Right lobe of liver (tissue), 6 donors: ENCODE results near the gene DCC. TPM values are rescaled to one million over a fixed set of nuclear protein-coding genes. Genes with fewer than 3 reads are reported as not detected.
"Not testable (repeated sequence)": the region's sequence is repeated elsewhere in the genome, so short reads cannot be mapped to it uniquely, and the experiment has no call there.

Source experiments
- ATAC-seq, 4 donors: fragments of 200-7000 bp; cut with Tn5 transposase; one replicate each; pipeline ENCODE4 v1.9.1; 2020; ENCODE audit warnings: mild to moderate bottlenecking in 4 of 4, moderate library complexity in 4 of 4
- DNase-seq, 3 donors: peaks; one replicate each; pipeline ENCODE4 v3.0.0-alpha.2; 2020
- H3K27ac ChIP-seq, 3 donors: fragments of 200-600 bp; one replicate each; pipeline ENCODE4 v1.8.0; 2022
- H3K27me3 ChIP-seq, 2 donors: fragments of 200-600 bp; one replicate each; pipeline ENCODE4 v1.8.0; 2022
- H3K36me3 ChIP-seq, 4 donors: fragments of 200-600 bp; sonication (generic) in 1 of 4; one replicate each; pipeline versions ENCODE4 v1.5.1 to v1.8.0; 2017 to 2022; ENCODE audit warnings: control low read depth in 1 of 4
- H3K4me1 ChIP-seq, 4 donors: fragments of 200-600 bp; sonication (generic) in 1 of 4; one replicate each; pipeline versions ENCODE4 v1.5.1 to v1.8.0; 2017 to 2022; ENCODE audit warnings: control low read depth in 1 of 4
- H3K4me3 ChIP-seq, 3 donors: fragments of 200-600 bp; one replicate each; pipeline ENCODE4 v1.8.0; 2022
- H3K9me3 ChIP-seq, 4 donors: fragments of 200-600 bp; sonication (generic) in 1 of 4; one replicate each; pipeline versions ENCODE4 v1.5.1 to v1.8.0; 2017 to 2022; ENCODE audit warnings: control low read depth in 1 of 4
- POLR2A ChIP-seq: fragments of 450-650 bp; IDR thresholded peaks from one replicate; pipeline ENCODE4 v1.6.1; 2017; ENCODE audit warnings: antibody characterized with exemption, mild to moderate bottlenecking
- WGBS: methylation state at CpG from one replicate; pipeline ENCODE4 v1.1.6; 2018; ENCODE audit warnings: low coverage, low lambda C conversion rate; ENCODE audit not compliant: insufficient coverage; ENCODE audit errors: missing lambda C conversion rate; 5-methylcytosine and 5-hydroxymethylcytosine counted together
- intact Hi-C, 2 donors: fragments of 100-400 bp; cut with DNase I; formaldehyde crosslinking; loops; one replicate each; pipeline versions ENCODE4 v1.11.2 to v1.14.1; 2022
- total RNA-seq, 6 experiments: library from RNA; depleted of rRNA in 2 of 6; stranded (reverse); fragments of >200 nt in 2 of 6; fragmentation: NEBNext Ultra II Directional in 3 of 6; extraction: Animal tissue kit (Norgen Biotek cat#: 25700) in 3 of 6; gene quantifications; one replicate each; pipeline versions ENCODE4 v1.1.0 to v1.2.4, GENCODE V29; 2016 to 2023
- TF ChIP-seq, protein P1 (sequence below), 4 donors: fragments of 200-600 bp in 3 of 4; fragments of 450-650 bp in 1 of 4; IDR thresholded peaks; one replicate each; pipeline versions ENCODE4 v1.5.1 to v1.8.0; 2016 to 2022; ENCODE audit warnings: antibody characterized with exemption in 4 of 4, mild to moderate bottlenecking in 2 of 4
- donor health status: DM: no; HTN: yes; CAD: no.
- donor health status: DM: no; HTN: no; CAD: no.
- donor health status: DM: no; HTN: no; CAD: no.
- donor health status: DM: no; HTN: yes; CAD: no.
- donor health status: DM: no; HTN: yes; CAD: no.

DCC gene
- total RNA-seq, 6 experiments from 2014 or later, result 0.06 TPM; not detected in 5

DNA sequence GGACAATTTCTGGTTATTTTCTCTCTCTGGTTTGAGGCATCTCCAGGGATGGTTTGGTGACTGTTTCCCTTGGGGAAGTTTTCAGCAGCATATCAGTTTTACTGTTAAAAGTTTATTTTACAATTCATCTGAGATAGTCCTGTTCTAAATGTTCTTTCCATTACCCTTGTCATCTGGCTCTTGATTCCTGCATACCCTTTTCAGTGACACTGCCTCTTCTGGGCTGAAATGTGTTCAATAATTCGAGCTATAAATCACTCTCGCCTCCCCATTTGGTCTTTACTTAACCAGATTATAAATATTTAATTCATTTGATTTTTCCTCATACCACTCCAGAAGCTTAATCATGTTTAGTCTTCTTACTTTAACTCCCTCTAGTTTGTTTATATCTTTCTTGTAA, 9.5 kb downstream of the DCC start:
- H3K27me3 ChIP-seq, result no peaks in the 10 kb centered on the region
- ATAC-seq (no peak), DNase-seq (no peak)
- WGBS, result 45% methylated on average over 2 of the region's 2 CpGs
- H3K9me3 ChIP-seq, result no peaks in the 10 kb centered on the region
- intact Hi-C loops, result no loop called here
- H3K4me3 ChIP-seq, result no peak overlapping the region
- H3K4me1 ChIP-seq, result no peaks in the 10 kb centered on the region
- H3K36me3 ChIP-seq, result no peaks in the 10 kb centered on the region
- TF ChIP-seq, protein P1, sequence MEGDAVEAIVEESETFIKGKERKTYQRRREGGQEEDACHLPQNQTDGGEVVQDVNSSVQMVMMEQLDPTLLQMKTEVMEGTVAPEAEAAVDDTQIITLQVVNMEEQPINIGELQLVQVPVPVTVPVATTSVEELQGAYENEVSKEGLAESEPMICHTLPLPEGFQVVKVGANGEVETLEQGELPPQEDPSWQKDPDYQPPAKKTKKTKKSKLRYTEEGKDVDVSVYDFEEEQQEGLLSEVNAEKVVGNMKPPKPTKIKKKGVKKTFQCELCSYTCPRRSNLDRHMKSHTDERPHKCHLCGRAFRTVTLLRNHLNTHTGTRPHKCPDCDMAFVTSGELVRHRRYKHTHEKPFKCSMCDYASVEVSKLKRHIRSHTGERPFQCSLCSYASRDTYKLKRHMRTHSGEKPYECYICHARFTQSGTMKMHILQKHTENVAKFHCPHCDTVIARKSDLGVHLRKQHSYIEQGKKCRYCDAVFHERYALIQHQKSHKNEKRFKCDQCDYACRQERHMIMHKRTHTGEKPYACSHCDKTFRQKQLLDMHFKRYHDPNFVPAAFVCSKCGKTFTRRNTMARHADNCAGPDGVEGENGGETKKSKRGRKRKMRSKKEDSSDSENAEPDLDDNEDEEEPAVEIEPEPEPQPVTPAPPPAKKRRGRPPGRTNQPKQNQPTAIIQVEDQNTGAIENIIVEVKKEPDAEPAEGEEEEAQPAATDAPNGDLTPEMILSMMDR (IDR thresholded peaks at IDR 0.05), result no peak
- no peak for TF ChIP-seq POLR2A
- H3K27ac ChIP-seq, result no peak overlapping the region

DNA sequence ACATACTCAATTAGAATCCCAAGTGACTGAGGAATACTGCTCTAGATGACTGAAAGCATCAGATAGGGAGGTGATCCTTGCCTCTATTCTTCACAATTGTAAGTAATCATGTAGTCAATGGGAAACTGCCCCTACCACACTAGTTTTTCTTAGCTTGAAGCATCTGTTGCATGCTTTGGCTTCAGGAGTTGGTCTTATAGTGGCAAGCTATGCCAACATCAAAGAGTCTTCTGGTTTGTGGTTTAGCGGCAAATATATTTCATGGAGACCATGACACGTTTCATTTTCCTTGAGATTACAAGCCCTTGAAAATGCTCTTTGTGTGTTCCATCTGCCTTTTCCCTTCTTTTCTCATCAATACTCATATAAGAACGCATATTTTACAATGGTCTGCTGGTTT, 12.9 kb downstream of the DCC start:
- no peak for TF ChIP-seq POLR2A
- TF ChIP-seq, protein P1 (IDR thresholded peaks at IDR 0.05), result no peak
- H3K4me1 ChIP-seq, result no peaks in the 10 kb centered on the region
- WGBS, result 61% methylated on average over 3 of the region's 3 CpGs
- H3K36me3 ChIP-seq, result no peaks in the 10 kb centered on the region
- H3K27ac ChIP-seq, result no peak overlapping the region
- intact Hi-C loops, result no loop called here
- DNase-seq (no peak), ATAC-seq (no peak)
- no peaks in the 10 kb centered on the region for H3K9me3 ChIP-seq
- no peak overlapping the region for H3K4me3 ChIP-seq
- no peaks in the 10 kb centered on the region for H3K27me3 ChIP-seq

DNA sequence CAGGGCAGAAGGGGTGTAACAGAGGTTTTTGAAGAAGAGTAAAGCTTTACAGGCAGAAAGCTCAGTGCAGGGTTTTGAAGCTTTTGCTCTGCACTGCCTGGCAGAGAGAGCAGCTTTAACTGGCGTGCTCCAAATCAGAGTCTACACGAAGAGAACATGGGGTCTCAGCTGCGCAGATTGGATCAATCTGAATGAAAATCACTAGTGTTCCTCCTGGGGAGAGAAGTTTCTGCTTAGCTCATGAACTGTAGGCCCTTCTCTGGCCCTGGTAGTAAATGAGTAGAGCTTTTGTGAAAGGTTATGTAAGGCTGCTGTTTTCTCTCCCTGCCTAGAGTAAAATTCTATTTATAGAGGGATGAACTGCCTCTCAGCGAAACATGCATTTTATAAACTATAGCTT, 13.6 kb downstream of the DCC start:
- Histone ChIP-seq H3K9me3 (no peaks in the 10 kb centered on the region), H3K4me1 (no peaks in the 10 kb centered on the region), H3K4me3 (no peak overlapping the region), H3K27me3 (no peaks in the 10 kb centered on the region), H3K36me3 (no peaks in the 10 kb centered on the region), H3K27ac (no peak overlapping the region)
- TF ChIP-seq, protein P1 (IDR thresholded peaks at IDR 0.05), result no peak
- TF ChIP-seq POLR2A, result no peak
- DNase-seq, result no peak
- 44% methylated on average over 4 of the region's 4 CpGs for WGBS
- no peak for ATAC-seq
- intact Hi-C loops, result no loop called here

DNA sequence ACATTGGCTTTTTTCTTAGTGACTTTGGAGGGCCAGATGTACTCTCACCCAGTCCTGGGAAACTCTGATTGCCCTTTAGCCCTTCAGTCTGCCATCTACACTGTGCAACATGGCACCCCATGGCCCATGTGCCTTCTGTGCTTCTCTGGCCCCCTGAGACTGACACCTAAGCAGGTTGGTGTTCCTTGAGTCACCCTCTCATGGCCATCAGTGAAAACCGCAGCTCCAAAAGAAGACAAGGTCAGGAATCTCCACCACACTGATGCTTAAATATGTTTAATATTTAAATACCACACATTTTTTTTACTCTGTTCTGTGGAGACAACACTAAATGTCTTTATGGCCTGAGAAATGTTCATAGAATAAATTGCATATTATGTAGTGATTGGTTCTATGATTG, 23.9 kb downstream of the DCC start:
- ATAC-seq, result no peak

DNA sequence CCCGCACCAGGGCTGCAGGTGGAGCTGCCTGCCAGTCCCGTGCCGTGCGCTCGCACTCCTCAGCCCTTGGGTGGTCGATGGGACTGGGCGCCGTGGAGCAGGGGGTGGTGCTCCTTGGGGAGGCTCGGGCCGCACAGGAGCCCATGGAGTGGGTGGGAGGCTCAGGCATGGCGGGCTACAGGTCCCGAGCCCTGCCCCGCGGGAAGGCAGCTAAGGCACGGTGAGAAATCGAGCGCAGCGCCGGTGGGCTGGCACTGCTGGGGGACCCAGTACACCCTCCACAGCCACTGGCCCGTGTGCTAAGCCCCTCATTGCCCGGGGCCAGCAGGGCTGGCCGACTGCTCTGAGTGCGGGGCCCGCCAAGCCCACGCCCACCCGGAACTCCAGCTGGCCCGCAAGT, 26.9 kb downstream of the DCC start:
- H3K4me3 ChIP-seq, H3K4me1 ChIP-seq, H3K27me3 ChIP-seq, H3K9me3 ChIP-seq, ATAC-seq, intact Hi-C loops, H3K27ac ChIP-seq, H3K36me3 ChIP-seq, DNase-seq: not testable (repeated sequence)
- WGBS, result no CpG with 5 or more reads among the region's 27 CpGs

More for the DNA sequence above, 23.9 kb downstream of the DCC start:
- intact Hi-C loops, result no loop called here
- H3K9me3 ChIP-seq, result no peaks in the 10 kb centered on the region
- no peak overlapping the region for H3K27ac ChIP-seq
- H3K36me3 ChIP-seq, result no peaks in the 10 kb centered on the region
- TF ChIP-seq, protein P1 (IDR thresholded peaks at IDR 0.05), result no peak
- TF ChIP-seq POLR2A, result no peak
- H3K4me1 ChIP-seq, result no peaks in the 10 kb centered on the region
- no peak for DNase-seq
- H3K27me3 ChIP-seq, result no peaks in the 10 kb centered on the region
- no peak overlapping the region for H3K4me3 ChIP-seq
- 80% methylated on average over 1 of the region's 1 CpG for WGBS
